ENCODE data around the gene OR6C1.
"Not testable (repeated sequence)": the region's sequence is repeated elsewhere in the genome, so short reads cannot be mapped to it uniquely, and the experiment has no call there.

The OR6C1 gene

GRCh38 chr12:55355338-55355737 lies 41.2 kb downstream of the OR6C1 start:
- not testable (repeated sequence) for H4K8ac ChIP-seq (ENCODE audit: low read length); H4K91ac ChIP-seq (ENCODE audit: low read length); H2AFZ ChIP-seq (ENCODE audit: low read depth, low read length); H3K79me1 ChIP-seq (replicated peaks; ENCODE audit: low read length, poor library complexity, severe bottlenecking); H3K14ac ChIP-seq (ENCODE audit: low read length in 2 of 2); H3K18ac ChIP-seq (ENCODE audit: low read depth in 1 of 2, low read length in 2 of 2); DNase-seq; H2BK5ac ChIP-seq (ENCODE audit: low read depth, low read length, poor library complexity, severe bottlenecking); H3K9ac ChIP-seq (ENCODE audit: low read length); H3K27ac ChIP-seq (ENCODE audit: low read length, poor library complexity, severe bottlenecking); H3K9me3 ChIP-seq (ENCODE audit: control insufficient read depth, low read length); H3K36me3 ChIP-seq (ENCODE audit: control insufficient read depth in 1 of 2, insufficient read depth in 2 of 2, low read depth in 1 of 2, low read length in 2 of 2); H2BK12ac ChIP-seq (ENCODE audit: low read length in 2 of 2); H3K23ac ChIP-seq (ENCODE audit: low read length in 2 of 2); H3K4me2 ChIP-seq (ENCODE audit: low read length, poor library complexity, severe bottlenecking); H3K4me1 ChIP-seq (ENCODE audit: control insufficient read depth, insufficient read depth, low read depth, low read length); H2BK15ac ChIP-seq (ENCODE audit: low read depth, poor library complexity, severe bottlenecking); H3K27me3 ChIP-seq (ENCODE audit: control insufficient read depth in 1 of 2, insufficient read depth in 1 of 2, low read length in 2 of 2); H3K4me3 ChIP-seq (ENCODE audit: insufficient read depth in 1 of 2, low read depth in 1 of 2, low read length in 2 of 2); H2BK120ac ChIP-seq (ENCODE audit: low read depth, low read length); H3K4ac ChIP-seq (ENCODE audit: low read depth in 1 of 2, low read length in 2 of 2); H2AK5ac ChIP-seq (ENCODE audit: low read length, severe bottlenecking)
- 58% methylated on average over 4 of the region's 4 CpGs for WGBS

GRCh38 chr12:55362675-55363074 lies 48.5 kb downstream of the OR6C1 start, which contains the start of gene OR6C75:
OR6C75 (plus strand) TSS chr12:55362975; CDS start chr12:55365111, 2,136 bp downstream.
- H4K91ac ChIP-seq (ENCODE audit: low read length) = no peak within 1 kb of the TSS
- no peak within 1 kb of the TSS for H2BK5ac ChIP-seq (ENCODE audit: low read depth, low read length, poor library complexity, severe bottlenecking)
- no peak within 1 kb of the TSS for H3K4me3 ChIP-seq (ENCODE audit: insufficient read depth in 1 of 2, low read depth in 1 of 2, low read length in 2 of 2)
- no peak within 1 kb of the TSS for H3K9ac ChIP-seq (ENCODE audit: low read length)
- H3K27ac ChIP-seq (ENCODE audit: low read length, poor library complexity, severe bottlenecking) = no peak within 1 kb of the TSS
- no peaks in the 10 kb centered on the region for H3K4me1 ChIP-seq (ENCODE audit: control insufficient read depth, insufficient read depth, low read depth, low read length)
- H2BK120ac ChIP-seq (ENCODE audit: low read depth, low read length) = no peak within 1 kb of the TSS
- no peak within 1 kb of the TSS for H3K4me2 ChIP-seq (ENCODE audit: low read length, poor library complexity, severe bottlenecking)
- no peaks in the 10 kb centered on the region for H3K9me3 ChIP-seq (ENCODE audit: control insufficient read depth, low read length)
- H2BK12ac ChIP-seq (ENCODE audit: low read length in 2 of 2) = no peak within 1 kb of the TSS
- no peak within 1 kb of the TSS for H2AFZ ChIP-seq (ENCODE audit: low read depth, low read length)
- no peak within 1 kb of the TSS for H2BK15ac ChIP-seq (ENCODE audit: low read depth, poor library complexity, severe bottlenecking)
- no peak within 1 kb of the TSS for H4K8ac ChIP-seq (ENCODE audit: low read length)
- H3K4ac ChIP-seq (ENCODE audit: low read depth in 1 of 2, low read length in 2 of 2) = no peak within 1 kb of the TSS
- H3K23ac ChIP-seq (ENCODE audit: low read length in 2 of 2) = no peak within 1 kb of the TSS
- H2AK5ac ChIP-seq (ENCODE audit: low read length, severe bottlenecking) = no peak within 1 kb of the TSS
- no peak within 1 kb of the TSS for H3K14ac ChIP-seq (ENCODE audit: low read length in 2 of 2)
- no peaks in the 10 kb centered on the region for H3K36me3 ChIP-seq (ENCODE audit: control insufficient read depth in 1 of 2, insufficient read depth in 2 of 2, low read depth in 1 of 2, low read length in 2 of 2)
- no peaks in the 10 kb centered on the region for H3K27me3 ChIP-seq (ENCODE audit: control insufficient read depth in 1 of 2, insufficient read depth in 1 of 2, low read length in 2 of 2)
- DNase-seq = no peak
- H3K18ac ChIP-seq (ENCODE audit: low read depth in 1 of 2, low read length in 2 of 2) = no peak within 1 kb of the TSS
- no CpG with 5 or more reads among the region's 4 CpGs for WGBS
- no peaks in the 10 kb centered on the region for H3K79me1 ChIP-seq (replicated peaks; ENCODE audit: low read length, poor library complexity, severe bottlenecking)

- H2BK120ac ChIP-seq (ENCODE audit: low read depth, low read length) = no peak overlapping the region
- H3K4me1 ChIP-seq (ENCODE audit: control insufficient read depth, insufficient read depth, low read depth, low read length) = no peaks in the 10 kb centered on the region
- H3K27ac ChIP-seq (ENCODE audit: low read length, poor library complexity, severe bottlenecking) = no peak overlapping the region
Measured at GRCh38 chr12:55365086-55365485, 50.9 kb downstream of the OR6C1 start.

More at GRCh38 chr12:55365086-55365485, 50.9 kb downstream of the OR6C1 start:
- H2AFZ ChIP-seq (ENCODE audit: low read depth, low read length) = no peak overlapping the region
- H3K36me3 ChIP-seq (ENCODE audit: control insufficient read depth in 1 of 2, insufficient read depth in 2 of 2, low read depth in 1 of 2, low read length in 2 of 2) = no peaks in the 10 kb centered on the region
- H2BK12ac ChIP-seq (ENCODE audit: low read length in 2 of 2) = no peak overlapping the region
- H3K18ac ChIP-seq (ENCODE audit: low read depth in 1 of 2, low read length in 2 of 2) = no peak overlapping the region
- 89% methylated on average over 2 of the region's 3 CpGs for WGBS
- H4K91ac ChIP-seq (ENCODE audit: low read length) = no peak overlapping the region
- H3K23ac ChIP-seq (ENCODE audit: low read length in 2 of 2) = no peak overlapping the region
- no peak overlapping the region for H2BK5ac ChIP-seq (ENCODE audit: low read depth, low read length, poor library complexity, severe bottlenecking)
- no peak for DNase-seq
- H3K4me3 ChIP-seq (ENCODE audit: insufficient read depth in 1 of 2, low read depth in 1 of 2, low read length in 2 of 2) = no peak overlapping the region
- H3K9me3 ChIP-seq (ENCODE audit: control insufficient read depth, low read length) = no peaks in the 10 kb centered on the region
- no peak overlapping the region for H3K4me2 ChIP-seq (ENCODE audit: low read length, poor library complexity, severe bottlenecking)
- no peak overlapping the region for H3K4ac ChIP-seq (ENCODE audit: low read depth in 1 of 2, low read length in 2 of 2)
- H3K9ac ChIP-seq (ENCODE audit: low read length) = no peak overlapping the region
- no peak overlapping the region for H3K14ac ChIP-seq (ENCODE audit: low read length in 2 of 2)
- no peak overlapping the region for H4K8ac ChIP-seq (ENCODE audit: low read length)
- H3K27me3 ChIP-seq (ENCODE audit: control insufficient read depth in 1 of 2, insufficient read depth in 1 of 2, low read length in 2 of 2) = no peaks in the 10 kb centered on the region
- H2BK15ac ChIP-seq (ENCODE audit: low read depth, poor library complexity, severe bottlenecking) = no peak overlapping the region
- no peaks in the 10 kb centered on the region for H3K79me1 ChIP-seq (replicated peaks; ENCODE audit: low read length, poor library complexity, severe bottlenecking)
- H2AK5ac ChIP-seq (ENCODE audit: low read length, severe bottlenecking) = no peak overlapping the region
